CD4-positive, alpha-beta T cell treated with Interleukin-21 for 1 hour (primary cell): ENCODE results near the gene ARL5C.
"Not testable (repeated sequence)": the region's sequence is repeated elsewhere in the genome, so short reads cannot be mapped to it uniquely, and the experiment has no call there.

Experiments used
- DNase-seq: peaks from one replicate; pipeline ENCODE4 v3.0.0-alpha.2; 2020

Gene ARL5C

DNA sequence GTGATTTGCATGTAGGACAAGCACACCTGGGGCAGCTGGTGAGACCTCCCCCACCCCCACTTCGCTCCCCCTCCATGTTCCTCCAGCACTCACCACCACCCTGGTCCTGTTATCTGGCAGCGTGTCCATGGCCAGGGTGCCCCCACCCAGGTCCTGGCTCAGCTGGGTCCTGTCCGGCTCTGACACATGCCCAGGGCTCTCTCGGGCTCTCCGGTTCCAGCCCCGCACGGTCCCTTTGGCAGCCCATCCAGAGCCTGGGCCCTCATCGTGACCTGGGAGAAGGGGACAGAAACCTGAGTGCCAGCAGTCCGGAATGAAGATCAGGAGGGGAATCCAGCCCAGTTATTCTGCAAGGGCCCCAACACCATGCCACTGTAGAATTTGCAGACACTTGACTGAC lies 26.4 kb downstream of the ARL5C start:
- DNase-seq: no peak

DNA sequence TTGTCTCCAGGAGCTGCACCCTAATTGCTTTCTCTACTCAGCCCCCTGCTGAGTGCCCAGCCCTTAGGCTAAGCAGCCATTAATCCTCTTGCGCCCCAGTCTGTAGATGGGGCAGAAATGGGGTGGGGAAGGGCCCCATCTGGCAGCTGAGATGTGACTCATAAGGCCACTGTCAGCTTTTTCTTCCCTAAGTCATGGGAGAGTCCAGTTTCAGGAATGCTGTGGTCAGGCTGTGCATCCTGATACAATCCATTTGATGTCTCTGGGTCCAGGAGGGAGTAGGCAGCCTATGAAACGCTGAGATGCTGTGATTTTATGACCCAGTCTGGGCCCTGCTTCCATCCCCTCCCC lies 26.8 kb downstream of the ARL5C start:
- no peak for DNase-seq

- no peak for DNase-seq
Measured at GRCh38 chr17:39138431-39139160, 27.4 kb downstream of the ARL5C start.

DNA sequence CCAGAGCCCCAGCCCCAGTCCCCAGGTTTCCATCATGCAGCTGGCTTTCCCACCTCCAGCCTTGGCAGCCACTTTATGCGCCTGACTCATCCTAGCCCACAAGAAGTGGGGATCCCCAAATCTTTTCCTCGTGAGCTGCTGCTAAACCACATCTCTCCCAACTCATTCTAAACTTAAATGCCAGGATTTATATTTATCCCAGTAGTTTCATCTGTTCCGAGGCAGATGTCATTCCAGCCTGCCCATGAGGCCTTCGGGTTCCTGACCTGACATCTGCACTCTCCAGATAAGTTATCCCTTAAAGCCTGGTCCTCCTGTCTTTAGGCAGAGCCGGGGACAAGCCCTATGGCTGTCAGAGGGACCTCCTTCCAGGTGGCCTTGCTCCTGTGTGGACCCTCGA lies 31.1 kb downstream of the ARL5C start:
- no peak for DNase-seq

- DNase-seq: no peak
Measured at GRCh38 chr17:39132192-39132610, 33.8 kb downstream of the ARL5C start.

DNA sequence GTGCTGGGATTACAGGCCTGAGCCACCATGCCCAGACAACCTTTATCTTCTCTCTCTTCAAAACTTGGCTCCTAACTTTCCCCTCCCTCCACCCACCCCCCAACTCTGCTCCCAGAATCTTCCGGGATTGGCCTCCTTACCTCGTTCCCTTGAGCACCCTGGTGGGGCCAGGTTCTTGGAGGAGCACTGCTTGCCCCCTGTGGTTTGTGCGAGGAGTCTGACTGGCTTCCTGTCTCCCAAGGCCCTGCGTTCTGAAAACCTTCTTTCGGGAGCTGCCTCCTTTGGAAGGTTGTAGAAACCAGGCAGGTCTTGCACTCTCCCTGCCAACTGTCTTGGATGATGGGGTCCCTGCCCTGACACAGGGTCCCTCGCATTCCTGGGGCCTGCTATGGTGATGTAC lies 34.3 kb downstream of the ARL5C start:
- no peak for DNase-seq

GRCh38 chr17:39130205-39130604 lies 35.8 kb downstream of the ARL5C start:
- no peak for DNase-seq

DNA sequence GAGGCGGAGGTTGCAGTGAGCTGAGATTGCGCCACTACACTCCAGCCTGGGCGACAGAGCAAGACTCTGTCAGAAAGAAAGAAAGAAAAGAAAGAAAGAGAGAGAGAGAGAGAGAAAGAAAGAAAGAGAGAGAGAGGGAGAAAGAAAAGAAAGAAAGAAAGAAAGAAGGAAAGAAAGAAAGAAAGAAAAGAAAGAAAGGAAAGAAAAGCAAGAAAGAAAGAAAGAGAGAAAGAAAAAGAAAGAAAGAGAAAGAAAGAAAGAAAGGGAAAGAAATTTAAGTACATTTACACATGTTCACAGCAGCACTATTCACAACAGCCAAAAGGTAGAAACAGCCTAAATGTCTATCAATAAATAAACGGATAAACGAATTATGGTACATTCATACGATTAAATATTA lies 36.4 kb downstream of the ARL5C start:
- not testable (repeated sequence) for DNase-seq

- DNase-seq: no peak
Measured at GRCh38 chr17:39126436-39126835, 39.5 kb downstream of the ARL5C start.

- DNase-seq: no peak
Measured at GRCh38 chr17:39125143-39125875, 40.7 kb downstream of the ARL5C start.

GRCh38 chr17:39123627-39124026 lies 42.3 kb downstream of the ARL5C start:
- DNase-seq: no peak

DNA sequence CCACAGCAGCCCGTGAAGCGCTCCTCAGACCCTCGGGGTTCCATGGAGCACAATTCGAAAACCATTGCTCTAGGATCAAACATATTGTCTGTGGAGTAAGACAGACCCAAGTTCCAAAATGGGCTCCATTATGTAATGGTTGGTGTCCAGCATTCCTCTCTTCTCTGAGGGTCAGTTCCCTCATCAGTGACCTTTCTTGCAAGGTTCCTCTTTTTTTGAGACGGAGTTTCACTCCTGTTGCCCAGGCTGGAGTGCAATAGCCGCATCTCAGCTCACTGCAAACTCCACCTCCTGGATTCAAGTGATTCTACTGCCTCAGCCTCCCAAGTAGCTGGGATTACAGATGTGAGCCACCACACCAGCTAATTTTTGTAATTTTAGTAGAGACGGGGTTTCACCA lies 43.0 kb downstream of the ARL5C start:
- no peak for DNase-seq

GRCh38 chr17:39121919-39122318 lies 44.0 kb downstream of the ARL5C start:
- not testable (repeated sequence) for DNase-seq

GRCh38 chr17:39118674-39119419 lies 47.1 kb downstream of the ARL5C start:
- DNase-seq: peak; percentile 1

DNA sequence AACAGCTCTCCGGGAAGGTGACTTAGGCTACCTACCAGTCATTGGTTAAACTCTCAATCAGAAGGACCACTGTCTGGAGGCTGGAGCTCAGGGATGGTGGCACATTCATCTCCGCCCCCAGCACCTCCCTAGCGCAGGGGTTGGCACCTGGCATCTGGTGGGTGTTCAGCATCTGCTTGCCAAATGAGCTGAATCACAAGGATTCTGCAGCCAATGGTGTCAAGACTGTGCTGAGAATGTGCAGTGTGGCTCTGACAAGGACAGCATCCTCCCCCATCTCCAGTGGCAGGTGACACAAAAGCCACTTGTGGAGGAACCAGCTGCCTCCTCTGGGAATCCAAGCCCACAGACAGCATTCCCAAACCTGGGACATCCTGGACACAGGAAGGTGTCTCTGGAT lies 49.7 kb downstream of the ARL5C start:
- no peak for DNase-seq

DNA sequence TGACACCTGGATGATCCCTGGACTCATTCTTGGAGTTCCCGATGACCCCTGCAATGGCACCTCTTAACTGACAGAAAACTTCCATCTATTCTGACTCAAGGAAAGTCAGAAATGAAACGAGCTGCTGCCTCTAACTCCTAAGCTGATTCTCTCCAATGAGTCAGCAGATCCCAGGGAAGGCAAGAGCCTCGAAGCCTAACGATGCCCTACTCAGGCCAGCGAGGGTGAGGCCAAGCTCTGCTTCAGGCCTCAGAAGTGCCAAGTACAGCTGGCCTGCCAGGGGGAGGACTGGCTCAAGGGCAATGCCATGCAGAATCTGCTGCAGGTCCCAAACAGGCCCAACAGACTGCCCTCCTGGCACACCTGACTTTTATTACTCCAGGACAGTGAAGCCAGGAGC lies 50.8 kb downstream of the ARL5C start:
- DNase-seq: no peak

DNA sequence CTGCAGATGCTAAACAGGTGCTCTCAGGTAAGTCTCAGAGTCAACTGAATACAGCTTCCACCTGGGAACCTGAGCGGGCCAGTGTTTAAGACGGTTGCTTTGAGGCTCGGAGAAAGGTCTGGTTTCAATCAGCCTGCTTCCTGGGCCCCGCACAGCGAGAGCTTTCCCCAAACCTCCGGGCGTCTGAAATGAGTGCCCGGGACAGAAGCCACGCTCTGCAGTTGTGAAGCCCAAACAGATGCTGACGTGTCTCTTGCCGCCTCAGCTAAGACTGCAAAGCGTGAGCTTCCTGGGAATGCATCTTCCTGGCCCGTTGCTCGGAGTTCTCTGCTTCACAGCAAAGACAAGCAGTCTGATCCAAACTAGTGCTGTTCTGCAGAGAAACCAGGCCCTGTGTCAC lies 51.2 kb downstream of the ARL5C start:
- DNase-seq: no peak

- DNase-seq: no peak
Measured at GRCh38 chr17:39113871-39114270, 52.1 kb downstream of the ARL5C start.

- no peak for DNase-seq
Measured at GRCh38 chr17:39110435-39111136, 55.4 kb downstream of the ARL5C start.

DNA sequence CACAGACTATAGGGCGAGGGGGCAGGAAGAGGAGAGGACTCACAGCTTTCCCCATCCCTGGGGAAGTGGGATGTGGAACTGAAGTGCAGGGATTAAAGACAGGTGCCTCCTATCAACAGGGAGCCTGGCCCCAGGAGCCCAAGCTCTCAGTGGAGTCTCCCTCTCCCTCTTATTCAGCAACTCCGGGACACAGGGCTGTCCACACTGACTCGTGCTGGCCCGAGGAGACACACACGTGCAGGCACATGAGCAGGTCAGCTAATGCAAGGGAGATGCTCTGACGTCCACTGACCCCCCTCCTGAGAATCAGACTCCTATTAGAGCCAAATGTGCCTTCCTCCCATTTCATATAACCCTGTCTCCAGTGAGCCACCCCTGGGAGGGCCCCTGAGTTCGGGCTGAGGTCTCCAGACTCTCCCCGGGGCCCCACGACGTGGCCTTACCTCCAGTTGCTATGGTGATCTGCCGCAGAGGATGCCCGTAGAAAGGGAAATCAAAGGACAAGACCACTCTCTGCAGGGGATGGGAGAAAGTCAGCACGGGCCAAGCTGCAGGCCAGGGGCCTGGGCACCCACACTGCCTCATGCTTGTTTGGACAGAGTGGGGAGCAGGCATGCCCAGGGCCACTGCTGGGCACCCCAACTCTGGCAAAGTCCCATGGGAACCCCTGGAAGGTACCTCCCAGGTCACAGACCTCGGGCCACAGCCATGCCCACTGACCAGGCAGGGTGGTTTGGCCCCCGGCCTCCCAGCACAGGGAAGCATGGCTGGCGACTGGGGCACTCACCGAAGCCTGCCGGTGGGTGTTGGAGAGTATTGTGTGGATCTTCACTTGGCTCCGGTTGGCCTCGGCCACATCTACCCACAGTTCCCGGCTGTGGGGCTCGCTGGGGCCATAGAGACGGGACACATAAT lies 57.2 kb downstream of the ARL5C start:
- no peak for DNase-seq

GRCh38 chr17:39107973-39108372 lies 58.0 kb downstream of the ARL5C start:
- DNase-seq: no peak

DNA sequence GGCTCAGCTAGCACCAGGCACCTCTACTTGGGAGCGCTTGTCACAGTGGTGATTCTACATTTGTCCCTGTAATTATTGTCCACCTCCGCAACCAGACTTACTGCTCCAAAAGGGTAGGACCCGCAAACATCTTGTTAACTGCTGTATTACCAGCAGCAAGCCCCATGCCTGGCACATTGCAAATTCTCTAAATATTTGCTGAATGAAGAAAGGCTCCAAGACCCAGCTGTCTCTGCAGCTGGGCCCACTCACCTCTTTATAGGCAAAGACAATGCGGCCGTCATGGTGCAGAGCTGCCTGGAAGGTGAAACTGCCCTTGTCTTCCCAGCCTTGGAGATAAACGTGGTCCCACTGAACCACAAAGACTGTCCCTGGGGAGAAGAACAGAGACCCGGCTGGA lies 58.8 kb downstream of the ARL5C start:
- no peak for DNase-seq
